Uterus (tissue), 4 donors: ENCODE measurements around the gene MCOLN2. TPM values are rescaled to one million over a fixed set of nuclear protein-coding genes. Genes with fewer than 3 reads are reported as not detected.

Experiments used
- DNase-seq, 2 donors: peaks; one replicate each; pipeline ENCODE4 v3.0.0-alpha.2; 2019 to 2020
- H3K27ac ChIP-seq, 2 donors: fragments of 200-600 bp; sonication (generic); 1 replicate in 1 of 2; 2 replicates in 1 of 2; pipeline ENCODE4 v1.5.1; 2016 to 2018
- H3K27me3 ChIP-seq, 2 donors: fragments of 200-600 bp; sonication (generic); one replicate each; pipeline ENCODE4 v1.5.1; 2018 to 2019; ENCODE audit warnings: control low read depth in 1 of 2
- H3K36me3 ChIP-seq, 2 donors: fragments of 200-600 bp; sonication (generic); one replicate each; pipeline ENCODE4 v1.5.1; 2019; ENCODE audit warnings: control low read depth in 1 of 2
- H3K4me1 ChIP-seq, 2 donors: fragments of 200-600 bp; sonication (generic); one replicate each; pipeline ENCODE4 v1.5.1; 2018 to 2019; ENCODE audit warnings: control low read depth in 1 of 2
- H3K4me3 ChIP-seq, 2 donors: fragments of 200-600 bp; sonication (generic); 1 replicate in 1 of 2; 2 replicates in 1 of 2; pipeline ENCODE4 v1.5.1; 2018 to 2019; ENCODE audit warnings: mild to moderate bottlenecking in 1 of 2
- H3K9me3 ChIP-seq, 2 donors: fragments of 200-600 bp; sonication (generic); one replicate each; pipeline ENCODE4 v1.5.1; 2019; ENCODE audit warnings: control low read depth in 1 of 2
- CTCF ChIP-seq, 4 experiments: fragments of 200-600 bp in 2 of 4; fragments of 450-650 bp in 2 of 4; sonication (generic) in 2 of 4; IDR thresholded peaks; one replicate each; pipeline ENCODE4 v1.5.1; 2016 to 2019; ENCODE audit warnings: antibody characterized with exemption in 4 of 4, mild to moderate bottlenecking in 2 of 4, moderate library complexity in 1 of 4
- POLR2A ChIP-seq, 2 donors: fragments of 450-650 bp; IDR thresholded peaks; one replicate each; pipeline ENCODE4 v1.6.1; 2016; ENCODE audit warnings: antibody characterized with exemption in 2 of 2, mild to moderate bottlenecking in 1 of 2, moderate library complexity in 1 of 2
- intact Hi-C: fragments of 100-400 bp; cut with DNase I; formaldehyde crosslinking; loops from one replicate; pipeline ENCODE4 v1.15.1; 2023; ENCODE audit warnings: low total_unique reads
- total RNA-seq, 4 donors: library from RNA; depleted of rRNA in 3 of 4; stranded (reverse); fragments of >200 nt in 3 of 4; gene quantifications; one replicate each; pipeline versions ENCODE4 v1.1.0 to v1.2.4, GENCODE V29; 2014 to 2023
- donor health status: DM: yes; HTN: yes; CAD: no.

The MCOLN2 gene
- total RNA-seq, 4 donors from 2014 or later: 0.73 to 10.3 TPM; not detected in 2

GRCh38 chr1:84877592-84877991 lies 119.3 kb downstream of the MCOLN2 start:
- H3K36me3 ChIP-seq: no peaks in the 10 kb centered on the region

GRCh38 chr1:84876353-84876752 lies 120.6 kb downstream of the MCOLN2 start:
- Histone ChIP-seq H3K27ac (no peak overlapping the region), H3K4me3 (no peak overlapping the region), H3K27me3 (no peaks in the 10 kb centered on the region), H3K4me1 (no peaks in the 10 kb centered on the region), H3K36me3 (no peaks in the 10 kb centered on the region), H3K9me3 (no peaks in the 10 kb centered on the region)
- DNase-seq: no peak
- TF ChIP-seq CTCF (IDR thresholded peaks at IDR 0.05) (no peak), POLR2A (IDR thresholded peaks at IDR 0.05) (no peak)
- intact Hi-C loops: no loop called here

More at GRCh38 chr1:84877592-84877991, 119.3 kb downstream of the MCOLN2 start:
- no peak for TF ChIP-seq CTCF (IDR thresholded peaks at IDR 0.05)
- no peak for TF ChIP-seq POLR2A (IDR thresholded peaks at IDR 0.05)
- DNase-seq: no peak
- Histone ChIP-seq H3K27ac (no peak overlapping the region), H3K27me3 (no peaks in the 10 kb centered on the region), H3K9me3 (no peaks in the 10 kb centered on the region), H3K4me1 (no peaks in the 10 kb centered on the region), H3K4me3 (no peak overlapping the region)
- intact Hi-C loops: no loop called here

Other genes with a start within 250 kb of the MCOLN2 start
- 10 to 100 TPM in 2 of 4 donors, 1 to 10 TPM in 1, not detected in 1; 2.2 to 23.6 (median 13.5) TPM for gene LPAR3, start 103.9 kb downstream of the MCOLN2 start, total RNA-seq
- 10 to 100 TPM in 2 of 4 donors, 1 to 10 TPM in 2; 2.1 to 37.7 (median 12.0) TPM for gene MCOLN3, start 51.4 kb upstream of the MCOLN2 start, total RNA-seq
- 10 to 100 TPM in 3 of 4 donors, 1 to 10 TPM in 1; 5.3 to 24.3 (median 14.6) TPM for gene SYDE2, start 203.9 kb upstream of the MCOLN2 start, total RNA-seq